ENCODE measurements around the gene IFIT1B.
"Not testable (repeated sequence)": the region's sequence is repeated elsewhere in the genome, so short reads cannot be mapped to it uniquely, and the experiment has no call there.

IFIT1B gene

GRCh38 chr10:89348481-89348880 is 29.4 kb upstream of the IFIT1B start:
- DNase-seq (ENCODE audit: low spot score): no peak

GRCh38 chr10:89348975-89349374 is 28.9 kb upstream of the IFIT1B start:
- DNase-seq (ENCODE audit: low spot score): no peak

GRCh38 chr10:89350631-89351315 is 27.1 kb upstream of the IFIT1B start:
- DNase-seq (ENCODE audit: low spot score): not testable (repeated sequence)

GRCh38 chr10:89351412-89351779 is 26.5 kb upstream of the IFIT1B start:
- no peak for DNase-seq (ENCODE audit: low spot score)

GRCh38 chr10:89351780-89352597 is 25.9 kb upstream of the IFIT1B start:
- DNase-seq (ENCODE audit: low spot score): no peak

- DNase-seq (ENCODE audit: low spot score): no peak
Measured at GRCh38 chr10:89352802-89353201, 25.1 kb upstream of the IFIT1B start.

- DNase-seq (ENCODE audit: low spot score): no peak
Measured at GRCh38 chr10:89355394-89355931, 22.4 kb upstream of the IFIT1B start.

- DNase-seq (ENCODE audit: low spot score): no peak
Measured at GRCh38 chr10:89357096-89357495, 20.8 kb upstream of the IFIT1B start.

- DNase-seq (ENCODE audit: low spot score): no peak
Measured at GRCh38 chr10:89357975-89358374, 19.9 kb upstream of the IFIT1B start.

- no peak for DNase-seq (ENCODE audit: low spot score)
Measured at GRCh38 chr10:89360157-89360556, 17.7 kb upstream of the IFIT1B start.

GRCh38 chr10:89362929-89363328 is 14.9 kb upstream of the IFIT1B start:
- no peak for DNase-seq (ENCODE audit: low spot score)

GRCh38 chr10:89363729-89364442 is 14.0 kb upstream of the IFIT1B start:
- DNase-seq (ENCODE audit: low spot score): no peak

GRCh38 chr10:89364531-89364930 is 13.3 kb upstream of the IFIT1B start:
- no peak for DNase-seq (ENCODE audit: low spot score)

GRCh38 chr10:89367529-89367928 is 10.3 kb upstream of the IFIT1B start:
- no peak for DNase-seq (ENCODE audit: low spot score)

- DNase-seq (ENCODE audit: low spot score): no peak
Measured at GRCh38 chr10:89368129-89368528, 9.7 kb upstream of the IFIT1B start.

GRCh38 chr10:89369156-89370105 is 8.4 kb upstream of the IFIT1B start:
- peak; percentile 40 for DNase-seq (ENCODE audit: low spot score)

- no peak for DNase-seq (ENCODE audit: low spot score)
Measured at GRCh38 chr10:89371079-89371478, 6.8 kb upstream of the IFIT1B start.

- DNase-seq (ENCODE audit: low spot score): no peak
Measured at GRCh38 chr10:89371987-89372386, 5.9 kb upstream of the IFIT1B start.

- DNase-seq (ENCODE audit: low spot score): peak; percentile 50
Measured at GRCh38 chr10:89373916-89374711, 3.7 kb upstream of the IFIT1B start.

GRCh38 chr10:89374713-89375141 is 3.1 kb upstream of the IFIT1B start:
- DNase-seq (ENCODE audit: low spot score): no peak

- no peak for DNase-seq (ENCODE audit: low spot score)
Measured at GRCh38 chr10:89379103-89379502, 1.2 kb downstream of the IFIT1B start.
